ENCODE measurements around the gene MAPRE2.

DNA sequence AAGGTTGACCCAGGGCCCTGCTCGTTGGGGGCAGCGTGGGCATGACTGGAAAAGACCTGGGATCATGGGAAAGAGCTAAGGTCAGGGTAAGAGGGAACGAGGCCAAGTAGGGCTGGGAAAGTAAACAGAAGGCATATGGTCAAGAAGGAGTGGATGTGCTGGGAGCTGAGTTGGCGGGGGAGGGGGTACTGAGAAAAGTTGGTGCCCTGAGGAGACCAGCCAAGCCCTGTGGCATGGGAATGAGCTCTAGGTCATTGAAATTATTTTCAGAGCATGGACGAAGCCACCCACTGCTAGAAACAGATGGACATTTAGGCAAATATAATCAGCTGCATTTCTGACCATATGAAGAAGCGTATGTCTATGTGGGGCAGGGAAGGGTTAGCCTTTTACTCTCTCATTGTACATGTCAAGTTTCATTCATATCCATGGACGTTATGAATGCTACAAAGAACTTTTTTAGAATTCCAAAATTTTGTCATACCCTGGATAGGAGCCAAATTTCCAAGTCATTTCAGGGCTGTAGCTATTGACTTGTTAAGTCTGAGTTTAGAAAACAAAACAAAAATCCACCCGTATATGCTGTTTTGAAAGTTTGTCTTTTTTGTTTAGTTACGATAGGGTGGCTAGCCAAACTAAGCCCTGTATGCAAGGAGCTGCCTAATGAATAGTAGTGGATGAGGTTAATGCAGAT is 19.1 kb downstream of the MAPRE2 start:
- TF ChIP-seq, protein P1, sequence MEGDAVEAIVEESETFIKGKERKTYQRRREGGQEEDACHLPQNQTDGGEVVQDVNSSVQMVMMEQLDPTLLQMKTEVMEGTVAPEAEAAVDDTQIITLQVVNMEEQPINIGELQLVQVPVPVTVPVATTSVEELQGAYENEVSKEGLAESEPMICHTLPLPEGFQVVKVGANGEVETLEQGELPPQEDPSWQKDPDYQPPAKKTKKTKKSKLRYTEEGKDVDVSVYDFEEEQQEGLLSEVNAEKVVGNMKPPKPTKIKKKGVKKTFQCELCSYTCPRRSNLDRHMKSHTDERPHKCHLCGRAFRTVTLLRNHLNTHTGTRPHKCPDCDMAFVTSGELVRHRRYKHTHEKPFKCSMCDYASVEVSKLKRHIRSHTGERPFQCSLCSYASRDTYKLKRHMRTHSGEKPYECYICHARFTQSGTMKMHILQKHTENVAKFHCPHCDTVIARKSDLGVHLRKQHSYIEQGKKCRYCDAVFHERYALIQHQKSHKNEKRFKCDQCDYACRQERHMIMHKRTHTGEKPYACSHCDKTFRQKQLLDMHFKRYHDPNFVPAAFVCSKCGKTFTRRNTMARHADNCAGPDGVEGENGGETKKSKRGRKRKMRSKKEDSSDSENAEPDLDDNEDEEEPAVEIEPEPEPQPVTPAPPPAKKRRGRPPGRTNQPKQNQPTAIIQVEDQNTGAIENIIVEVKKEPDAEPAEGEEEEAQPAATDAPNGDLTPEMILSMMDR (IDR thresholded peaks at IDR 0.05), result no peak
- TF ChIP-seq POLR2A (IDR thresholded peaks at IDR 0.05), result no peak
